Stimulated activated CD4-positive, alpha-beta T cell treated with anti-CD3 and anti-CD28 coated beads, Interleukin-2, amount 100 ng/mL, for 24 hours (primary cell): ENCODE measurements around the gene UNC13A.
"Not testable (repeated sequence)": the region's sequence is repeated elsewhere in the genome, so short reads cannot be mapped to it uniquely, and the experiment has no call there.

ENCODE experiments used
- DNase-seq, 2 donors: peaks; one replicate each; pipeline ENCODE4 v3.0.0-alpha.2; 2020

The UNC13A gene

GRCh38 chr19:17562097-17562496, 126.1 kb downstream of the UNC13A start:
- DNase-seq: no peak

- DNase-seq: no peak
These were observed 128.0 kb downstream of the UNC13A start for GRCh38 chr19:17560205-17560595.

DNA sequence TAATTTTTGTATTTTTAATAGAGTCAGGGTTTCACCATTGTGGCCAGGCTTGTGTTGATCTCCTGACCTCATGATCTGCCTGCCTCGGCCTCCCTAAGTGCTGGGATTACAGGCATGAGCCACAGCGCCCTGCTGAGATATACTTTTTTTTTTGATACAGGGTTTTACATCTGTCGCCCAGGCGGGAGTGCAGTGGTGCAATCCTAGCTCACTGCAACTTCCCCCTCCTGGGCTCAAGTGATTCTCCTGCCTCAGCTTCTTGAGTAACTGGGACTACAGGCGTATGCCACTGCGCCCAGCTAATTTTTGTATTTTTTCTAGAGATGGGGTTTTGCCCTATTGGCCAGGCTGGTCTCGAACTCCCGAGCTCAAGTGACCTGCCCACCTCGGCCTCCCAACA, 130.7 kb downstream of the UNC13A start:
- DNase-seq: no peak

DNA sequence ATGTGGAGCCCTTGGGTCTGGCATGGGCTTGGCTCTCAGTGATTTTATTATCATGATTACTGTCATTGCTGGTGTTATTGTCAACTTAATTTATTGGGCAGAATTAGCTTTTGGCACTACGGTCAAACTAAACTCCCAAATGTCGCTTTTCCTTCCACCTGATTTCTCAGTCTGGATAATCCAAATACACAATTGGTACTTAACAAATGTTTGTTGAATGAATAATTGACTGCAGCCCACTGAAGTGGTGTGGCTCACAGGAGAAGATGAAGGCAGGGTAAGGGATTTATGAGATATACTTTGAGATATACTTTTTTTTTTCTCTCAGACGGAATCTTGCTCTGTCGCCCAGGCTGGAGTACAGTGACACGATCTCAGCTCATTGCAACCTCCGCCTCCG, 131.2 kb downstream of the UNC13A start:
- no peak for DNase-seq

DNA sequence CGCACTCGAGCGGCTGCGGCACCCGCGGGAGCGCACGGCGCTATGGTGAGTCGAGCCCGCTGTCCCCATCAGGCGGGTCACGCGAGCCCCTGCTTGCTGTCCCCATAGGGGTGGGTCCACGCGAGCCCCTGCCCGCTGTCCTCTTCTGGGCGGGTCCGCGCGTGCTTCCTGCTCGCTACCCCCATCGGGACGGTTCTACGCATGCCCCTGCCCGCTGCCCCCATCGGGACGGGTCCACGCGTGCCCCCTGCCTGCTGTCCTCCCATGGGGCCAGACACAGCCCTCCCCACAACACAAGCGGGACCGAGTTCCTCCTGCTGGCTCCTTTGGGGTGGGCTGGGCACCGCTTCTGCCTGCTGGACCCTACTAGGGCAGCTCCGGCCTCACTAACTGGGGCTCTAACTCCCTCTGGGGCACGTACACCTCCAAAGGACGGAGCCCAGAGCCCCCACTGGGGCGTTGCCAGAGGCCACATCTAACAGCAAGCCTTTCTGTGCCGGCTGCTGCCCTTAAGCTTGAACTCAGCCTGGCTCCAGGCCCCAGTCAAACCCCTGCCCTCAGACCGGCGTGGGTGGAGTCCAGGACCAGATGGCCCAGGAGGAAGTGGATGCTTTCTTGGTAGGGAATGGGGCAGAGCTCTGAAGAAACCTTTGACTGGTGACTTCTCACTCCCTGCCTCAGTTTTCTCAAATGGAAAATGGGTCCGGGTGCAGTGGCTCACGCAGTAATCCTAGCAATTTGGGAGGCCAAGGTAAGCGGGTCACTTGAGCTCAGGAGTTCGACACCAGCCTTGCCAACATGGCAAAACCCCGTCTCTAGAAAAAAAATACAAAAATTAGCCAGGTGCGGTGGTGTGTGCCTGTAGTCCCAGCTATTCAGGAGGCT, 132.0 kb downstream of the UNC13A start:
- peak; percentile 48 to 59 for DNase-seq

DNA sequence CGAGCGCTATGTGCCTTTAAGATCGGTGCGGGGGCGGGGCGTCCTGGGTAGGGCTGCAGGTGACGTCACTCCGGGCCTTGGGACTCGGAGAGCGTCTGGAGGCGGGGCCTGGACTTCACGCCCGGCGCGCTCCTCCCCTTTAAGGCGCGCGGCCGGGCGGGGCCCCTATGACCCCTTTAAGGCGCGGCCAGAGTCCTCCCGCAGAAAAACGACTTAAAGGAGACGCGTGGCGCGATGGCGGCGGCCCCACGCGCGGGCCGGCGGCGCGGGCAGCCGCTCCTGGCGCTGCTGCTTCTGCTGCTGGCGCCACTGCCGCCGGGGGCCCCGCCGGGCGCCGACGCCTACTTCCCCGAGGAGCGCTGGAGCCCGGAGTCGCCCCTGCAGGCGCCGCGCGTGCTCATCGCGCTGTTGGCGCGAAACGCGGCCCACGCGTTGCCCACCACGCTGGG, 132.7 kb downstream of the UNC13A start, which contains the start of gene COLGALT1:
Gene COLGALT1, plus strand, starts transcription at position 170 of the 449 bp plus-strand sequence. Its CDS starts 65 bp downstream, at position 235.
- peak; percentile 100 for DNase-seq

DNA sequence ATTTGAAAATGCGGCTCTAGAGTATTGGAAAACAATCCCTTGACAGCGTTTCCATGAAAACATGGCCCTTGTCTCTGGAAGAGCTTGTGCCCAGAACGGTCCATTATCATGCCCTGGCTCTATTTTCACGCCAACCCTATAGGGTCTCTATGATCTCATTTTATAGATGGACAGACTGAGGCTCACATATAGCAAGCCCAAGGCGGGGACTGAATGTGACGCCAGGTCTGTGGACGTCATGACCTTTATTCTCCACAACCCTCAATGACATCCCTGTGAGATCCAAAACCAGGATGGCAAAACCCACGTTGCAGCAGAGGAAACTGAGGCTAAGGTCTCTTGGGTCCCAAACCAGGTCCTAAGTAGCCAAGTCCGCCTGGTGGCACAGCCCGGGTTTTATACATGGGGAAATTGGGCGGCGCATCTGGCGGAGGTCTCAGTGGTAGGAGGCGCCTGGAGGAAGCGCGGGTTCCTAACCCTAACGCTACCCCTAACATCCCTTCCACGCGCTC, 133.1 kb downstream of the UNC13A start:
- DNase-seq: no peak

- no peak for DNase-seq
These were observed 134.9 kb downstream of the UNC13A start for GRCh38 chr19:17553256-17553655.

DNA sequence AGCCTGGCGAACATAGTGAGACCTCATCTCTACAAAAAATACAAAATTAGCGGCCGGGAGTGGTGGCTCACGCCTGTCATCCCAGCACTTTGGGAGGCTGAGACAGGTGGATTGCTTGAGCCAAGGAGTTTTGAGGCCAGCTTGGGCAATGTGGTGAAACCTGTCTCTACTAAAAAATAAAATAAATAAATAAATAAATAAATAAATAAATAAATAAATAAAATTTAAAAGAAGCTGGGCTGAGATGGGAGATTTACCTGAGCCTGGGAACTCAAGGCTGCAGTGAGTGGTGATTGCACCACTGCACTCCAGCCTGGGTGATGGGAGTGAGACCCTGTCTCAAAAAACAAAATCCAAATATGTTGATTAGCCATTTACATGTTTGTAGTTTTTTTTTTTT, 135.4 kb downstream of the UNC13A start:
- DNase-seq: not testable (repeated sequence)
